Measurements from ENCODE around the gene ARL15. TPM values are rescaled to one million over a fixed set of nuclear protein-coding genes. Genes with fewer than 3 reads are reported as not detected.

Gene ARL15
- total RNA-seq, 2 experiments from 2014 or later: 13.5 to 13.8 TPM

DNA sequence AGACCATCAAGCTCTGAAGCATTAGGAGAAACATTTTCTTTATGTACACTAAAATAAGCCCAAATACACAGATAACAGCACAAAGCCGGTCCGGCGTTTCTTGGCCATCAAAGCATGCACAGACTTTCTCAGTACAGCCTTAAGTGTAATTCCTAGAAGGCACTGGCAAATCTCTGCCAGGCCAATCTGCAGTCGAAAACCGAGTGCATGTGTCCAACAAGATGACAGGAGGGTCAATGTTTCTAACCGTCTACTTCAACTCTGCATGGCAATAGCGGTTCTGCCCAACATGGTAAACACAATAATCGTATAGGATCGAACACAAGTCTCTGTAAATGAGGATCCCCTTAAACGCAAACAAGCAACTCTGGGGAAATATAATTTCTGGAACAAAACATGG is 1.1 kb downstream of the ARL15 start:
- POLR2A ChIA-PET: interaction anchor here (1.7 kb wide), 1 partner anchor 301 kb away, joined by 5 read pairs; no protein-coding TSS in a partner anchor
- CTCF ChIA-PET: interaction anchor here (1.3 to 1.7 kb wide), 4 partner anchors 8 to 110 kb away, joined by 3 to 6 read pairs (median 4); no protein-coding TSS in a partner anchor
- no peak for DNase-seq
- Mint-ChIP-seq H3K36me3 (ENCODE audit: low read depth) (peaks cover 3% of the 10 kb centered on the region), H3K4me1 (peaks cover 32% of the 10 kb centered on the region), H3K9me3 (no peaks in the 10 kb centered on the region), H3K4me3 (peak overlapping the region; percentile 81), H3K27me3 (peaks cover 1% of the 10 kb centered on the region), H3K27ac (peak overlapping the region; percentile 88)

DNA sequence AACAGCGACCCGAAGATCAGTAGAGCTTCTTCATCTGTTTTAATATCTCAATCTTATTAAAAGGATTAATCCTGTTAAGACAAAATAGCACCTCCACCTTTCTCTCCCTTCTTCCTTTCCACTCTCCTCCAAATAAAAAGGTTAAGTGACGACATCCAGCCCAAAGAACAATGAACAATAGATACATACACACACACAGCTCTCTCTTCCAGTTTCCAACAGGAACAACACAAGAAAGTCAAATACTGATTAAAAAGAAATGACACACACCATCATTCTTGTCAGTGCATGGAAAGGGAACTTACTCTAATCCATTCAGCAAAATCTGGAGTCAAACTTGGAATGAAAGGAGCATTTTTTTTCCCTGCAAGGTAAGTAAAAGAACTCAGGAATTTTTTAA is 2.8 kb downstream of the ARL15 start:
- Mint-ChIP-seq H3K4me1 (peaks cover 26% of the 10 kb centered on the region), H3K27ac (no peak overlapping the region), H3K27me3 (peaks cover 1% of the 10 kb centered on the region), H3K4me3 (no peak overlapping the region), H3K9me3 (no peaks in the 10 kb centered on the region), H3K36me3 (ENCODE audit: low read depth) (peaks cover 3% of the 10 kb centered on the region)
- POLR2A ChIA-PET: no interaction called here
- no peak for DNase-seq
- CTCF ChIA-PET: no interaction called here

DNA sequence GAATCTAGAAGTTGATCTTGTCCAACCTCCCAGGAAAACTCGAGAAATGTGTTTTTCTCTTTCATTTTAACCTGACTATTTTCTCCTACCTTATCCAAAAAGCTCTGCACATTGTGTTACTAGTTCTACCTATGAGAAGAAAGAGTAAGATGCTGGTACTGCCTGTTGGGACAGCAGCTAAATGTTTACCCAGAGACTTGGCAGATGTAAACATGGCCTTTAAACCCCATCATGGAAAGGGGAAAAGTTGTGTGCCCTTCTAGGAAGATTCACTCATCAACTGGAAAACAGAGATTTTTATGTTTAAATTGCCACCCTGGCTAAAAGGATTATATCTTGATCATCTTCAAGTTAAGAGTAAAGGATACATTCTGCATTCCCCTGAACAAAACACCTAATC is 3.5 kb downstream of the ARL15 start:
- CTCF ChIA-PET: no interaction called here
- Mint-ChIP-seq H3K27ac (no peak overlapping the region), H3K36me3 (ENCODE audit: low read depth) (peaks cover 3% of the 10 kb centered on the region), H3K9me3 (no peaks in the 10 kb centered on the region), H3K27me3 (peaks cover 1% of the 10 kb centered on the region), H3K4me3 (no peak overlapping the region), H3K4me1 (peaks cover 31% of the 10 kb centered on the region)
- POLR2A ChIA-PET: no interaction called here
- DNase-seq: no peak

DNA sequence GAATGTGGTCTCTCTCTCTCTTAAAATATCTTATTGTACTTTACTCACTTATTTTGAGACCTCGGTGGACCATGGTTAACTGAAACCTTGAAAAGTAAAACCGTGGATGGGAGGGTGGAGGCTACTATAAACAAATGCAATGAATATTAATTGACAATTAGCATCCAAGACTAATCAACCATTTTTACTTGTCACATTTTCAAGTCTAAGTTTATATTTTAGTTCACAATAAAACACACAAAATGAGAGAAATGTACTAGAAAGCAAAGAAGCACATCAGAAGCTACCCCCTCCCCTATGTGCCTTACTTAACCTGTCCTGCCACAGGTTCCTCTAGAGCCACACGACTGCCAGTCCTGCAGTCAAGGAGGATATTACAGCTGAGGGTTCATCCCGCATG is 4.6 kb downstream of the ARL15 start:
- H3K4me1 Mint-ChIP-seq: peaks cover 33% of the 10 kb centered on the region
- CTCF ChIA-PET: no interaction called here
- H3K27ac Mint-ChIP-seq: no peak overlapping the region
- H3K9me3 Mint-ChIP-seq: no peaks in the 10 kb centered on the region
- DNase-seq: no peak
- H3K4me3 Mint-ChIP-seq: no peak overlapping the region
- POLR2A ChIA-PET: no interaction called here
- H3K27me3 Mint-ChIP-seq: no peaks in the 10 kb centered on the region
- H3K36me3 Mint-ChIP-seq (ENCODE audit: low read depth): peaks cover 5% of the 10 kb centered on the region

DNA sequence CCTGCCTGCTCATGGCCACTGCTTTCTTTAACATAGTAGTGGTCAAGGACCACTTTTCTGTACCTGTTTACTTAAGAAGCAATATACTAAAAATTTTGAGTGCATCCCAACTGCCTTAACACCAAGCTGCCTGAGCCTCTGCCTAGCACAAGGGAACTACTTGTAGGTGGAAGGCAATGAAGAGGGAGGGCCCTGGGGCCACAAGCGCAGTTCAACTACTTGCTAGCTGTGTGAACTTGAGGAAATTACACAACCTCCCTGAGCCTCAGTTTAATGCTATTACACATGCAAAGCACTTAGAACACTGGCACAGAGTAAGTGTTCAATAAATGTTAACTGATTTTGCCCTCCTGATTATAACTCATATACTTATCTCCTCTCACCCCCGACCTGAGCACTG is 6.3 kb downstream of the ARL15 start:
- no peaks in the 10 kb centered on the region for H3K9me3 Mint-ChIP-seq
- no peak for DNase-seq
- H3K36me3 Mint-ChIP-seq (ENCODE audit: low read depth): peaks cover 5% of the 10 kb centered on the region
- POLR2A ChIA-PET: no interaction called here
- CTCF ChIA-PET: no interaction called here
- H3K4me1 Mint-ChIP-seq: peaks cover 32% of the 10 kb centered on the region
- no peaks in the 10 kb centered on the region for H3K27me3 Mint-ChIP-seq
- H3K4me3 Mint-ChIP-seq: no peak overlapping the region
- H3K27ac Mint-ChIP-seq: no peak overlapping the region

DNA sequence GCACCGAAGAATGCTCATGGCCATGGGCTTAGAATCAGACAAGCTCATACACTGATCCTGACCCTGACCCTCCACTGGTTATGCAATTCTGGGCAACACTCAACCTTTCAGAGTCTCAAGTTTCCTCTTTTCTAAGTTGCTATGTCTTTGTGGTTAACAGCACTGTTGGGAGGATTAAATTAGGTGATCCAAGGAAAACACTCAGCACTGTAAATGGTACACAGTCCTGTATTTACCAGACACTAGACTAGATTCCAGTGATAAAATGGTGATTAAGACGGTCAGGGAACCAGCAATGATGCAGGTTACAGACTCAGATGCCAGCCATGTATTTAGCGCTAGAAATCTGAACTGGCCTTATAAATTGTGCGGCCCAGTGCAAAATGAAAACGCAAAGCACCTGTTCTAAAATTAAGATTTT is 8.1 kb downstream of the ARL15 start:
- Mint-ChIP-seq H3K27ac (no peak overlapping the region), H3K4me3 (no peak overlapping the region), H3K4me1 (peaks cover 22% of the 10 kb centered on the region), H3K9me3 (no peaks in the 10 kb centered on the region), H3K27me3 (no peaks in the 10 kb centered on the region), H3K36me3 (ENCODE audit: low read depth) (peaks cover 5% of the 10 kb centered on the region)
- POLR2A ChIA-PET: interaction anchor here (2.5 kb wide), 1 partner anchor 8 kb away, joined by 7 read pairs; the partner anchor contains the start of gene ARL15
- DNase-seq: no peak
- CTCF ChIA-PET: interaction anchor here (2.1 kb wide), 1 partner anchor 8 kb away, joined by 6 read pairs; the partner anchor contains the start of gene ARL15

DNA sequence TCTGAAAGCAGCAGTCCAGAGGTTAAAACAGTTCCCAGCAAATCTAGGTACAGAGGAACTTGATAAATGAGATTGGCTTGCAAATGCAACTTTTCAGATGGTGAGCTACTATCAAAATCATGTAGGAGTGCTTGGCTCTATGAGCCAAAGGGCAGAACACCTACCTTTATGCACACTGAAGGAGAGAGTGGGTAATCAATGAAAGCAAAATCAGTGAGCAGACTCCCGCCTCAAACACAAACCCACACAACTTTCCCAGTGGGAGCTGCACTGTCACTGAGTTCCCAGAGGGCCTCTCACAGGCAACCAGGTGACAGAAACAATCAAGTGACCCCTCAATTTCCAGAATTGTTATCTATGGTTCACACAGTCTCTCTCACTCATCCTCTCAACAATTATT is 8.5 kb downstream of the ARL15 start:
- no peaks in the 10 kb centered on the region for H3K27me3 Mint-ChIP-seq
- peaks cover 5% of the 10 kb centered on the region for H3K36me3 Mint-ChIP-seq (ENCODE audit: low read depth)
- H3K4me3 Mint-ChIP-seq: no peak overlapping the region
- no peak for DNase-seq
- H3K4me1 Mint-ChIP-seq: peaks cover 22% of the 10 kb centered on the region
- CTCF ChIA-PET: interaction anchor here (2.1 kb wide), 1 partner anchor 8 kb away, joined by 6 read pairs; the partner anchor contains the start of gene ARL15
- POLR2A ChIA-PET: interaction anchor here (2.5 kb wide), 1 partner anchor 9 kb away, joined by 7 read pairs; the partner anchor contains the start of gene ARL15
- no peak overlapping the region for H3K27ac Mint-ChIP-seq
- H3K9me3 Mint-ChIP-seq: no peaks in the 10 kb centered on the region

DNA sequence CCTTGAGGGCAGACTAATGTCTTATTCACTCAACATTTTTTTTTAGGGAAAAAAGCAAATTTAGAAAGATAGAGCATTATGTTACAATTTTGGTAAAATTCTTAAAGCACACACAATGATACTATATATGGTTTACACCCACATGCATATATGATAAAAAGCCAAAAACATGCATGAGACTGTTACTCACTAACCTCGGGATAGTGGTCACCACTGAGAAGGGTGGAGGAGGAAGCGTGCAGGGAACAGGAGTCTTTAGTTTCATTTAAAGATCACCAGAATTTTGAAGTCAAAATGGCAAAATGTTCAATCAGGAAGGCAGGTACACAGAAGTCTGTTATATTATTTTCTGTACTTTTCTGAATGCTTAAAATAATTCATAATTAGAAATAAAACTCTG is 9.2 kb downstream of the ARL15 start:
- peaks cover 21% of the 10 kb centered on the region for H3K4me1 Mint-ChIP-seq
- peaks cover 5% of the 10 kb centered on the region for H3K36me3 Mint-ChIP-seq (ENCODE audit: low read depth)
- no peak overlapping the region for H3K4me3 Mint-ChIP-seq
- H3K27me3 Mint-ChIP-seq: no peaks in the 10 kb centered on the region
- CTCF ChIA-PET: interaction anchor here (2.1 kb wide), 1 partner anchor 9 kb away, joined by 6 read pairs; the partner anchor contains the start of gene ARL15
- DNase-seq: no peak
- POLR2A ChIA-PET: interaction anchor here (2.5 kb wide), 1 partner anchor 9 kb away, joined by 7 read pairs; the partner anchor contains the start of gene ARL15
- H3K9me3 Mint-ChIP-seq: no peaks in the 10 kb centered on the region
- H3K27ac Mint-ChIP-seq: no peak overlapping the region

DNA sequence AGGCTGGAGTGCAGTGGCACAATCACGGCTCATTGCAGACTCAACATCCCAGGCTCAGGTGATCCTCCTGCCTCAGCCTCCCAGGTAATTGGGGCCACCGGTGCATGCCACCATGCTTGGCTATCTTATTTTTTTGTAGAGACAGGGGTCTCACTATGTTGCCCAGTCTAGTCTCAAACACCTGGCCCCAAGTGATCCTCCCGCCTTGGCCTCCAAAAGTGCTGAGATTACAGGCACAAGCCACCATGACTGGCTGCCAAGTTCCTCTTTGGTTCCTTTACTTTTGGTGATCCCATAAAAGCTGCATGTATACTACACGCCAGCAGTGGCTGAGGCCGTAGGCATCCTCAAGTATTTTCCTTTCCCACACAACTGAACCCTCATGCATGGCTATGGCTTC is 11.4 kb downstream of the ARL15 start:
- H3K27me3 Mint-ChIP-seq: no peaks in the 10 kb centered on the region
- peaks cover 5% of the 10 kb centered on the region for H3K36me3 Mint-ChIP-seq (ENCODE audit: low read depth)
- peaks cover 21% of the 10 kb centered on the region for H3K4me1 Mint-ChIP-seq
- no peak for DNase-seq
- no peaks in the 10 kb centered on the region for H3K9me3 Mint-ChIP-seq
- ChIA-PET POLR2A (interaction anchor here (0.5 kb wide), 1 partner anchor 13 kb away, joined by 3 read pairs; no protein-coding TSS in a partner anchor), CTCF (interaction anchor here (1.1 kb wide), 1 partner anchor 568 kb away, joined by 3 read pairs; no protein-coding TSS in a partner anchor)
- H3K4me3 Mint-ChIP-seq: no peak overlapping the region
- H3K27ac Mint-ChIP-seq: no peak overlapping the region

DNA sequence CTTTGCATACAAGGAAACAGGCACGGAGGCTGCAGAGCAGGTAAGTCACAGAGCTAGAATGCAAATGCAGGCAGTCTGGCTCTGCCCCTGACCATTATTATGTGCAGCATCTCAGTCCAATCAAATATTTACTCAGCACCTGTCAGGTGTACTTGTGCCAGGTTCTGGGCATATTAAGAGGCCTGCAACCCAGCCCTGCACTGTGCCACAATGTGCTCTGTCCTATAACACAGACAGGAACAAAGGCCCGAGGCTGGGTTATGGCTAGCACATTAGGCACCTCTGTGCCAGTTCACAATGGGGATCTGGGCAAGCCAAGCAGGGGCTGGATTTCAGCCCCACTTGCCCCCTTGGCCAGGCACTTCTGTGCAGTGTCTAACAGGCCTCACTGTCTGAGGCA is 14.0 kb downstream of the ARL15 start:
- Mint-ChIP-seq H3K4me1 (peaks cover 11% of the 10 kb centered on the region), H3K27ac (no peak overlapping the region), H3K27me3 (no peaks in the 10 kb centered on the region), H3K36me3 (ENCODE audit: low read depth) (peaks cover 5% of the 10 kb centered on the region), H3K9me3 (no peaks in the 10 kb centered on the region), H3K4me3 (no peak overlapping the region)
- DNase-seq: no peak
- CTCF ChIA-PET: no interaction called here
- POLR2A ChIA-PET: no interaction called here

DNA sequence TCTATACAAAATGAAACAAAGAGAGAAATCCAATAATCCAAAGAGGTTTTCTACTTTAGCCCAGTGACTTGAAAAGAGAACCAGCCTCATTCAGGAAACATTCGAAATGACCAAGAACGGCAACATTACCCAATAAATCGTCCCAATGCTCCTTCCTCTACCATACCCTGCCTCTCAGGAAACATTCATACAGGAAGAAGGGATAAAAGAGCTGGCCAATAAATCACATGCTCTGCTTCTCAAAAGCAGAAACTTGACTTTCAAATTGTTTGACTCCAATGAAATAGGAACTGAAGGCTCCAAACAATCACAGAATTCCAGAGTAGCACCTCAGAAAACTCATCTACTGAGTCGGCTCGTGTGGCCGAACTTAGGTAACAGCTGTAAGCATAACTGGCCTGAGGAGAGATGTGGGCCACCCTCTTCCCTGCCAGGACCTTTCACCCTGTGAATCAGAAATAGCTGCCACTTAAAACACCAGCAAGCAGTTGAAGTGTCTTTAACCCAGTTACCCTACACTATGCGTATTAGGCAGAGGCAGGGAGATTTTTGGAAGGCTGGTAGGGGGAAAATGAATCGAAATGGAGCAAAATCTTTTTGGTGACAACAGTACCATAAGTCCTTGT is 14.6 kb downstream of the ARL15 start:
- no peaks in the 10 kb centered on the region for H3K9me3 Mint-ChIP-seq
- peaks cover 3% of the 10 kb centered on the region for H3K36me3 Mint-ChIP-seq (ENCODE audit: low read depth)
- no peak for DNase-seq
- ChIA-PET POLR2A (no interaction called here), CTCF (no interaction called here)
- peaks cover 6% of the 10 kb centered on the region for H3K4me1 Mint-ChIP-seq
- H3K4me3 Mint-ChIP-seq: no peak overlapping the region
- no peak overlapping the region for H3K27ac Mint-ChIP-seq
- no peaks in the 10 kb centered on the region for H3K27me3 Mint-ChIP-seq

DNA sequence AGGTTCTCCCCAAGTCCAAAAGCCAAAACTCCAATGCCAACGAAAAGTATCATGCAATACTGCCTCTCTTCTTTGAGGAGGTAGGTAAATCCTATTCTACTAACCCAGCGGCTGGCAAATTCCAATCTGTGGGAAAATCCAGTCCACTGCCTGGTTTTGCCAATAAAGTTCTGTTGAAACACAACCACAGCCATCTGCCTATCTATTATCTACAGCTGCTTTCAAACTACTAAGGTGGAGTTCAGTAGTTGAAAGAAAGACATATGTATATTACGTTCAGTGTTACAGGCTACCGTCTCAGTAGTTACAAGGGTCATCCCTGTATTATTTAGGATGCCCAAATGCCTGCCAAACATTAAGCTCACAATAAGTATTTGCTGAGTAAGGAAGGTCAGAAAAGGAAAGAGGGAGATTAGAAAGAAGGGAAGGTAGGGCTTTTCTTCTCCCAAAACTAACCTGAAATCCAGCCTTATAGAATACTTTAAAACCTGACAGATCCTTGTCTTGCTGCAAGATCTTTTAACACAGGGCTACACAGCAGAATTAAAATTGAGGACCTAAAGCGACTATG is 16.2 kb downstream of the ARL15 start:
- peaks cover 2% of the 10 kb centered on the region for H3K36me3 Mint-ChIP-seq (ENCODE audit: low read depth)
- H3K4me1 Mint-ChIP-seq: no peaks in the 10 kb centered on the region
- H3K27ac Mint-ChIP-seq: no peak overlapping the region
- no peaks in the 10 kb centered on the region for H3K27me3 Mint-ChIP-seq
- no peak for DNase-seq
- no peak overlapping the region for H3K4me3 Mint-ChIP-seq
- POLR2A ChIA-PET: no interaction called here
- CTCF ChIA-PET: no interaction called here
- no peaks in the 10 kb centered on the region for H3K9me3 Mint-ChIP-seq

DNA sequence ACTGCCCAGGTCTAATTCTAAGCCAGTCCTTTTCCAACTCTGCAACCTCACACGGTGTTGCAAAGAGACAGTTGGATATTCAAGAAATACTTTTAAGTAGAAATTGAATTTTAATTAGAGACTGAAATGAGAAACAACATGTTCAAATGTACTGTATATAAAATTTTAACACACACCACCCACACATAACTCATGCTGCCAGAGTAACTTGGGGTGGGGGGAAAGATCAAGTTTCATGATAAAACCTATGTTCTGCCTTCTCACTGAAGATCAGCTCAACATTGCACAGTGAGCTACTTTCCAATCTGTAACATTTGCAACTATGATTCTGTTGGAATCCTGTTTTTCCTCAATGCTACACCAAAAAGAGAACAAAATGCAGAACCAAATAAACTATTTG is 17.5 kb downstream of the ARL15 start:
- peaks cover 2% of the 10 kb centered on the region for H3K36me3 Mint-ChIP-seq (ENCODE audit: low read depth)
- H3K4me3 Mint-ChIP-seq: no peak overlapping the region
- ChIA-PET CTCF (no interaction called here), POLR2A (no interaction called here)
- no peaks in the 10 kb centered on the region for H3K4me1 Mint-ChIP-seq
- no peaks in the 10 kb centered on the region for H3K27me3 Mint-ChIP-seq
- no peak for DNase-seq
- H3K27ac Mint-ChIP-seq: no peak overlapping the region
- peaks cover 8% of the 10 kb centered on the region for H3K9me3 Mint-ChIP-seq

DNA sequence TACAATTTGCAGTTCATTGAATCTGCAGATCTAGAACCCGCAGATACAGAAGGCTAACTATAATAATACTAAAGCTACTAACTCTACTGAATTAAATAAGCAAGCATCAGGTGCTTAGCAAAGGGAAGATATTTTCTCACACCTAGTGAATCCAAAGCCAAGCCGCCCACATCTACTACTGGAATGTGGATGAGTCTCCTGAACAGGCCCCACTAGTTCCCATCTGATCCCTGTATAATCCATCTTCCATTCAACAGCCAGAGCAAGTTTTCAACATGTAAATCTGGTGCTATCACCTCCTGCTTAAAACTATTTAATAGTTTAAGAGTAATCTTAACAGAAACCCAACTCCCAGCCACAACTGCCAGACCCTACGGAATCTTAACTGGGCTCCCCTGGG is 18.9 kb downstream of the ARL15 start:
- H3K36me3 Mint-ChIP-seq (ENCODE audit: low read depth): peaks cover 5% of the 10 kb centered on the region
- H3K27ac Mint-ChIP-seq: no peak overlapping the region
- ChIA-PET CTCF (no interaction called here), POLR2A (no interaction called here)
- H3K4me3 Mint-ChIP-seq: no peak overlapping the region
- DNase-seq: no peak
- H3K9me3 Mint-ChIP-seq: peaks cover 14% of the 10 kb centered on the region
- no peaks in the 10 kb centered on the region for H3K27me3 Mint-ChIP-seq
- no peaks in the 10 kb centered on the region for H3K4me1 Mint-ChIP-seq

Measured in activated CD4-positive, alpha-beta memory T cell treated with anti-CD3 and anti-CD28 coated beads, Interleukin-2, amount 10 ng/mL, durations not matched to agents 7 days and 5 days (primary cell).